HG02571 (cell line): ENCODE data around the gene GGACT.
"Not testable (repeated sequence)": the region's sequence is repeated elsewhere in the genome, so short reads cannot be mapped to it uniquely, and the experiment has no call there.

ENCODE experiments used
- ATAC-seq: cut with Tn5 transposase; IDR thresholded peaks from one replicate; pipeline ENCODE4 v1.9.1; 2021; ENCODE audit warnings: mild to moderate bottlenecking, moderate library complexity; ENCODE audit not compliant: unreplicated experiment

Gene GGACT

DNA sequence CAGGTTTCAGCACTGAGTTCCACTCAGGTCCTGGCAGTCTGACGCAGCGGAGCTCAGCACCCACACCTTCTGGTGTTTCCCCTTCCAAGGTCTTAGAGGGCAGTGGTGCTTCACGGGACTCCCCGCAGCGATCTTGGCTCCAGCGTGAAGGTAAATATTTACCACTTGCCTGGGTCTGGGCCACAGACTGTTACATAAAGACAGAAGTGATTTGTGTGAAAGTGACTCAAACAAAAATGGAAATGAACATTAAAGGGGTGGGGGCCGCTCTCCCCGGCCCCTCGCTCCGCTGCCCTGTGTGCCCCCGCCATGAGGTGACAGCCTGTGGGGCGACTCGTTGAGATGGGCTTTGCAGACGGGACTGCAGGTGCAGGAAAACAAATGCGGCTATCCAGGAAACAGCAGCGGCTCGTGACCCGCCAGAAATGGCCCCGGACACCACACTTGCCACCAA is 55.0 kb downstream of the GGACT start:
- ATAC-seq: no peak

DNA sequence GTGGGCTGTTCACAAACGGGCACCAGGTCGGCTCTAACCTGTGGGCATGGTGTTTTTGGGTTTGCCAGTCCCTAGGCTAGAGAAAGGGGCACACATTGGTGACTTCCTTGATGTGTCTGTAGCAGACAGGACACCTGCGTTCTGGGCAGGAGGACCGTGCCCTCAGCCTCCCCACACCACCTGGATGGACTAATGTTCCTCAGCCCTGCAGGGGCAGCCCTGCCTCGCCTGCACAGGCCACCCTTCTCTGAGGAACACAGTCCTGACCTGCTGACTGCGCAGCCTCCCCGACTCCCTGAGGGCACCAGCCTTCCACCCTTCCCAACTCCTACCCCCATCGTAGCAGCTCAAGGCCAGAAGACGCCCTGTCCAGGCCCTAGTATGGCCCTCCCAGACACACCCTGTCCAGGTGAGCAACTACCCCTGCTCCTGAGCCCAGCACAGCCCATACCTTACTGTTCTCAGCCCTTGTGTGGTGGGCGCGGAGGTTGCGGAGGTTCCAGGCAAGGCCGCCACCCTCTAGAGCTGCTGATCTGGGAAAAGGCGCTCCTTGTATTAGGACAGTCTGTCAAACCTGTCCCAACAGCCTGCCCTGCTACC is 55.7 kb downstream of the GGACT start:
- ATAC-seq: no peak

DNA sequence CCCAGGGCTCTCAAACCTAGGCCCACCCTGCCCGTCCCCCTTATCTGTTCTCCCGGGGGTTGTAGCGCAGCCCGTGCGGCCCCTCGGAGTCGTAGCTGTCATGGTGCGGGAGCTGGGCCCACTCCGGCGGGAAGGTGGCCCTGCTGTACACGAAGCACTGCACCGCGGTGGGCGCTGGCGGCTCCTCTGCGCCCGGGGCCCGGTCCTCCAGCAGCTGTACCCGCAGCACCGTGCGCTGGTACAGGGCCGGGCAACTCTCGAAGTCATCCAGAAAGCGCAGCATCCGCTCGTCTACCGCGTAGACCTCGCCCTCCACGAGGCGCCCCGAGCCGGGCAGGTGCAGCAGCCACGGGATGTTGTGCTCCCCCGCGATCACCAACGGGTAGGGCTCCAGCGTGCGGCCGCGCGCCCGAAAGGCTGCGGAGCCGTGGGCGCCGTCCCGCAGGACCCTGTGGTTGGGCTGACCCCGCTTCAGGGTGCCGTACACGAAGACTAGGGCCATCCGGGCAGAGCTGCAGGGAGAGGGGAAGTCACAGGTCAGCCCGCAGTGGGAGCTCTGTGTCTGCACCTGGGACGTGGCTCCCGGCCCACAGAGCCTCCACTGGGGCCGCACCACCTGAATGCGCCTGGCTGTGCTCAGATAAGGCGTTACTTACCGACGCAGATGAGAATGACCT is 56.4 kb downstream of the GGACT start:
- ATAC-seq: no peak

DNA sequence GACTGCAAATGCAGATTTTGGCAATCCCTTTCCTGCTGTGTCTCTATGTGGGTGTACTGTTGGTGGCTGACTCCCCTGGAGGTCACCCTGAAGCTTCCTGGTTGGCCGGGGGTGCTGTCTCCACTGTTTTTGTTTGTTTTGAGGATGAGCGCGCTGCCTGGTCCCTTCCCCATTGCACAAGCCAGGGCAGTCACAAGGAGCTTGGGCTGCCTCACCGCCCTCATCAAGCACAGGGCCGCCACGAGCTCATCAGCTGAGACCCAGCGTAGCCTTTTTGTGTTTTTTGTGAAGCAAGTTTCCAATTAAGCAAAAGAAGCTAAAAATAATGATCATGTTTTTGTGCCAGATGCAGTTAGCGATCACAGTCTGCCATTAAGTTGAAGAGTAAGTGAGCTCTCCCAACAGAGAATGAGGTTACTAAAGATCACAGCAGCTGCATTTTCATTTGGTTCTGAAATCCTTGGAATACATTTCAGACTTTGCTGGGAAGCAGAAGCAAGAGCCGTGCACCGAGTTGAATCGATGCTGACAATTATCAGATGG is 57.8 kb downstream of the GGACT start:
- ATAC-seq: no peak

DNA sequence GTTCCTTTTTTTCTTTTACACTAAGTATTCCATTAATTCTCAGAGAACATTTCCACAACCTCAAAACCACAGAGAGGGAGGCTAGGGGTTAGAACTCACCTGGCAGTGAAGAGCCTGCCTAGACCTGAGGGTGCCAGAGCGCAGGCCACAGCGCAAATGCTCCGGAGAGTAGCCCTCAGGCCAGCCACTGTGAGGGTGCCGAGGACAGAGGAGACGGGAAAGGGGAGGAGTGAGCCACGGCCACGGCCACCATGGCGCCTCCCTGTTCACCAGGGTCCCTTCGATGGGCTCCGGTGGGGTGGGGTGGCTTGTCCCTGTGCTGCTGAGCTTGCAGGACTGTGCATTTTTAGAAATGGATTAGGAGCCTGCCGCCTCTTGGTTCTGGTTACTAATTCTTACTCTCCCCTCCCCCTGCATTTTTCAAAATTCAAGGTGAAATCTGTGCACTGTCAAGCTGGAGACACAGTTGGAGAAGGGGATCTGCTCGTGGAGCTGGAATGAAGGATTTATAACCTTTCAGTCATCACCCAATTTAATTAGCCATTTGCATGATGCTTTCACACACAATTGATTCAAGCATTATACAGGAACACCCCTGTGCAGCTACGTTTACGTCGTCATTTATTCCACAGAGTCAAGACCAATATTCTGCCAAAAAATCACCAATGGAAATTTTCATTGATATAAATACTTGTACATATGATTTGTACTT is 58.8 kb downstream of the GGACT start:
- no peak for ATAC-seq

DNA sequence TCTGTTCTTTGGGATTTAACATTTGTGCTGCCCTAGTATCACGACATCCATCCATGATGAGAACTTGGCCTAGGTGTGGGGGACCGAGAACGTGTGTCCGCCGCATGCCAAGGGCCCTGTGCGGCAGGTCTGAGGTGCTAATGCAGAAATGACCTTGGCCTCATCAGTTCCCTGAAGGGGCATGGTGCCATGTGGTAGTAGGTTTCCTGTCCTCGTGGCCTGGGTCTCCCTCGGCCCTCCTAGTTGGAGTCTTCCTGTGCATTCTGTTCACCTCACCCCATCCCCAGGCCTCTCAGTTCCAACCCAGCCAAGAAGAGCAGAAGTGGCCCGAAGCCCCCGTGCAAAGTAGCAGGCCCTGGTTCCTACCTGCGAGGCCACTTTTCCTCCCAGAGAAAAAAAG is 59.8 kb downstream of the GGACT start:
- ATAC-seq: no peak

DNA sequence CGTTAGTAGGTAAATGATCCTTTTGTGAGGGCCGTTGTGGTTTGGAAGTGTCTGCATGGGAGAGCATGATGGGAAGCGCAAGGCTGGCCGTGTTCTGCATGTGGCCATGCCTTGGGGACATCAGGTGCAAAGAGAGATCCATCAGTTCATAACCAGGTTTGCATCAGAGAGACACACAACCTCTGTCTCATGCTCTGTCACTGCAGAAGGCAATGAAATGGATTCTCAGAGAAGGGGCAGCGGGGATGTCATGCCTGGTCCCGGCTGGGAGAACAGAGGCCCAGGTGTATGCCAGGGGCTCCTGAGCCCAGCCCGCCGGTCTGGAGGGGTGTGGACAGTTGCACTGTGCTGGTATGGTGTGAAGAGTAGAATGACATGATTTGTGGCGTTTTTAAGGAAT is 60.2 kb downstream of the GGACT start:
- ATAC-seq: no peak

DNA sequence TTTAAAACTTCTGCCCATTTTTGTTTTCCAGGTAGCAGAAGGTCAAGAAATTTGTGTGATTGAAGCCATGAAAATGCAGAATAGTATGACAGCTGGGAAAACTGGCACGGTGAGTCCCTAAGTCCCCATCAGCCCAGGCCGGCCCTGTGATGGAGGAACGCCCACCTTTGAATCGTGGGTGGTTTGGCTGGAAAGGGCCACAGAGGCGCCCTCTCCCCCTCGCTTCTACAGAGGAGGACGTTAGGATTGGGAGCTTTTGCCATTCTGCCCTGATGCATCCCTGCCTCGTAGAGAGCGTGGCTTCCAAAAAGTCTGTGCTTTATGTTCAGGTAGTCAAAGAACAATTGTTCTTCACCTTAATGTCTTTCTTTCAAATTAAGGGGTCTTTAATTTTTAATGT is 60.9 kb downstream of the GGACT start:
- no peak for ATAC-seq

DNA sequence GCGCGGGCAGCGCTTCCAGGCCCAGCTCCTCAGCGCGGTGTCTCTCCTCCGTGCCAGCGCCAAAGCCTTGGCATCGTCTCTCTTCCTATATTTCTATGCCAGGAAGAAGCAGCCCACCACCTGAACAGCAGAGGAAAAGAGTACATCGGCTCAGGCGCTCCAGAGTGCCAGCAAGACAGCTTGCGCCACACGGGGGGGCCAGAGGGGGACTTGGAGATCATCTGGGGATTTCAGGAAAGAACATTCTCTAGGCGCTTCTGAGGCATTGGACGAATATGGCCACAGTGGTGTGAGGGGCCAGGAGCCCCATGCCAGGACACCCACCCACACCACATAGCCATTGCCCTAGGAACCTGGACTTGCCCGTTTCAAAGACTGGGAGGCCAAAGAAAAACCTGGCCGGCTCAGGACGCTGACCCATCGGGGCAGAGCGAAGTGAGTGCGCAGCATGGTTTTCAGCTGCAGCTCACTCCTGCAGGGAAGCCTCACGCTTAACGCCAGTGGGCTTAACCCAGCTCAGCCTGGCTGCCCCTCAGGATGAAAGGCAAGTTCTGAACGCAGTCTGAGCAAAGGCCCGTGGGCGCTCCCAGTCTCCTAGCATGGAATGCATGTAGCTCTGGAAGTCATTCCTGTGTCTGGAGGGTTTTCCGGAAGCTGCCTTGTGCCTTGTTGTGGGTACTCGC is 62.1 kb downstream of the GGACT start:
- ATAC-seq: no peak

DNA sequence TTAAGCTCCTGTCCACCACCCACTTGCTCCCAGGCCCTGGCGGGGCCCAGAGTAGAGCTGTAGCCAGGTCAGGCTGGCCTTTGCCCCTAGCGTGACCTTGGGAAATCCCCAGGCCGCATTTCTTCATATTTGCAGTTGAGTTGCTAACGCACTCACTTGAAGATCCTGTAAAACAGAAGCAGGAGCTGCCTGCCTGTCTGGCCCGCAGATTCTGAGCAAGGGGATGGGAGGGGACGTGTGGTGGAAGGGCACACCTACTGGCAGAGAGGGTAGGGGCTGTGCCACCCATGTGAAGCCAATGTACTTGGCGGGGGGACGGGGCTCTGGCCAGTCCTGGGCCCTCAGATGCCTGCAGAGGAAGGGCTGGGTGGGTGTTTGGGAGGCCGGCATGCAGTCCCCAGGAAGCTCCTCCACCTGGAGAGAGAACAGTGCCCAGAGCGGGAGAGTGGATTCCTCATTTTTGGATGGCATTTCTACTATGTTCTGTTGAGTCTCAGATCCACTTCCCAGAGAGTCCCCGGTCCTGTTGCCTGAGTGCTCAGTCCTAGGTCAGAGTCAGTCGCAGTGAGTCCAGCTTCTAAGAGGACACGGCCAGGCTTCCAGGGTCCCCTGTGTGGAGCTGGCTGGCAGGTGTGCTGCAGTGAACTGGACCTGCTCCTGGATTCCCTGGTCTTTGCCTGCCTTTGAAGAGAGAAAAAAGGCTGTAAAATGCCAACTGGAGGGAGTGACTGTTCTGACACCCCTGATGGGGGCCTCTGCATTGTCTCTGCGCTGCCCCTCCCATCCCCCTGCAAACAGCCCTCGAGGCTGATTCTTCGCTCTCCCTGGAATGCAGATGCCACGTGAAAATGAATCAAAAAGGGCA is 62.9 kb downstream of the GGACT start:
- ATAC-seq: no peak

DNA sequence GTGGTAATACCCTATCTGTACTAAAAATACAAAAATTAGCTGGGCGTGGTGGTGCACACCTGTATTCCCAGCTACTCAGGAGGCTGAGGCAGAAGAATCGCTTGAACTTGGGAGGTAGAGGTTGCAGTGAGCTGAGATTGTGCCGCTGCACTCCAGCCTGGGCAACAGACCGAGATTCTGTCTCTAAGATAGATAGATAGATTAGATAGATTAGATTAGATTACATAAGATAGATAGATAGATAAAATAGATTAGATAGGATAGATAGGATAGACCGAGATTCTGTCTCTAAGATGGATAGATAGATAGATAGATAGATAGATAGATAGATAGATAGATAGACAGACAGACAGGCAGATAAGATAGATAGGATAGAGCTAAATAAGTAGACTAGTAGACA is 63.9 kb downstream of the GGACT start:
- ATAC-seq: not testable (repeated sequence)

DNA sequence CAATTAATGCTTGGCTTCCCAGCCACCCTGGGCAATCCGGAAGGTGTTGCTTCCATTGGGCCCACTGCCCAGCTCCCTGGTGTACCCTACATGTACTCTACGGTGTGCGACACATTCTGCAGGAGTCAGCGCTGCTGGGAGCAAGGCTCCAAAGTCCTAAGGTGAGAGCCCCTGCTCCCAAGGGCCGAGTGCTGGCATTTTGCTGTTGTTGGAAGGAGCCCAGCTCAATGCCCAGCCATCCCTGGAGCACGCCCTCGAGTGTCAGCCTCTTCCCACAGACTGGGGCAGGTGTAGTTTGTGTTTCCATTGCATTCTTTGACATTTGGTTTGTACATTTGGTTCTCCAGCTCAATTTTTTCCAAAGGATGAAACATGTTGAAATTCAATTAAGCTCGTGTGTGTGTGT is 64.6 kb downstream of the GGACT start:
- no peak for ATAC-seq

DNA sequence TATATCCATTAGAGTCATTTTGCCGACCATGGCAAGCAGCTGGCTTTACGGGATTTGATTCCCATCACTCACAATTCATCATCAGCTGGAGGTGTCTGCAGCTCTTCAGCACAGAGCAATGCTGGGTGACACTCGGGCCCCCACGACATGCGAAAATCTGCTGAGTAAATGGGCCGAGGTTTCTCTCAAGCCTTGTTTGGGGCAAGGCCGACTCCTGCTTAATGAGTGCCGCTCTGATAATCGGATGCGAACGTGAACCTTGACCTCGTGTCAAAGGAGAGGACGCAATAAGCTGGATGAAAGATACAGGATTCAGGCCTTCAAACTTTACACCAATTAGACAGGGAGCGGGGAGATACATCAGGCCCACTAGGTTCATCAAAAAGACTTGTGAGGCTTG is 65.2 kb downstream of the GGACT start:
- ATAC-seq: no peak

DNA sequence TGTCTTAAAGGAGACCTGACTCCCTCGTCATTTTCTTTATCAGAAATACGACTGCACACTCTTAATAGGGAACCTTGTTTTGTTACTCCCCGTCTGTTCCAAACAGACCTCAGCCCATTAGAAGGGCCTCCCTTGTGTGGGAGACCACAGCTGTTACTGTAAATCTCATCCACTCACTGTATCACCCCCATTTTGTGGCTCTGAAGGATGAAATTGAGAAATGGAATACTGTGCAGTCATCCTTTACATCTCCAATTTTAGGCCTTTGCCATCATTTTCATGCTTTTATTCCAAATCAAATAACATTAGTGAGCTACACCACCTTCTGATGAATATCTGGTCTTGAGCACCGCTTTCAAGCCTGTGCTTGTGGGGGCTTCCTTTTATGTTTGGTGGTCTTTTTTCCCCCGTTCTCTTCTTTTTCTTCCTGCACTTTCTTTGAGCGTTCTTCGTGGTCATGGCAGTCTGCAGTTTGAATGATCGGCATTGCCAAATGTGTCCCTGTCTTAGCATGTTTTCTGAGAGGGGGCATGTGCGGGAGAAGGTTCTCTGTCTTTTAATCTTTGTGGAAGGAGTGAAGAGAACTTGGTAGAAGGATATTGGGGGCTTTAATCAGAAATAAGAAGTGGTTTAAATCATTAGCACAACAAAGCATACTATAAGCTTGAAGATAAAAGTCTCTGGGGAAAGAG is 65.8 kb downstream of the GGACT start:
- no peak for ATAC-seq

DNA sequence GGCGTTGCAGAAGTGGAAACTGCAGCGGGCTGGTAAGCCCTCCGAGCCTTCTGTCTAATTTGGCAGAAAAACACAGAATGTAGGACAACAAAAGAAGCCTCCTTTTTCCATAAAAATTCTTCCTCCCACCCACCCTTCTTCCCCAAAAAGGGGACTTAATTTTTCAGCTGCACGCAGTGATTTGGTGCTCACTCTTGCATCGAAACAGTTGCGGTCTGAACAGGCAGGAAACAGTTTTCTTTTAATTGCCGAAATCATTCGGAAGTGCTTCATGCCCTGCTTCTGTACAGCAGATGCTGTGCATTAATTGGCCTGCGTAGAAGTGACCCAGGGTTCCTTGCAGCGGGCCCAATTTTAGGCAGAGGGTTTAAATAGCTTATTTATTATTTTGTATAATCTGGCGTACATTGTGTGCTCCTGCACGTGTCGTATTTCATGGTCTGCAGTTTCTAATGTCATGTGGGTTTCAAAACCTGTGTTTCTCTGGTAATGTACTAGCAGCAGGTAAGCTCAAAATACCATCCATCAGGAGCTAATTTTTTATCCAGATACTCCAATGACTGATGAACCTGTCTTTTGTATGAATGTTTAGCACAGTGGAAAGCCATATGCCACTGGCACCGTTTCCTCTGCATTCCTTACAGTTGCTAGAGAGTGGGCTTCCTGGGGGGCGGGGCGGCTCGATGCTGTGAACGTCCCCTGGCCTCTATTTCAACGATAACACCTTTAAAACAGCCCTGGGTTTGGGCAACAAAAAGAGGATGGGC is 66.6 kb downstream of the GGACT start:
- no peak for ATAC-seq

DNA sequence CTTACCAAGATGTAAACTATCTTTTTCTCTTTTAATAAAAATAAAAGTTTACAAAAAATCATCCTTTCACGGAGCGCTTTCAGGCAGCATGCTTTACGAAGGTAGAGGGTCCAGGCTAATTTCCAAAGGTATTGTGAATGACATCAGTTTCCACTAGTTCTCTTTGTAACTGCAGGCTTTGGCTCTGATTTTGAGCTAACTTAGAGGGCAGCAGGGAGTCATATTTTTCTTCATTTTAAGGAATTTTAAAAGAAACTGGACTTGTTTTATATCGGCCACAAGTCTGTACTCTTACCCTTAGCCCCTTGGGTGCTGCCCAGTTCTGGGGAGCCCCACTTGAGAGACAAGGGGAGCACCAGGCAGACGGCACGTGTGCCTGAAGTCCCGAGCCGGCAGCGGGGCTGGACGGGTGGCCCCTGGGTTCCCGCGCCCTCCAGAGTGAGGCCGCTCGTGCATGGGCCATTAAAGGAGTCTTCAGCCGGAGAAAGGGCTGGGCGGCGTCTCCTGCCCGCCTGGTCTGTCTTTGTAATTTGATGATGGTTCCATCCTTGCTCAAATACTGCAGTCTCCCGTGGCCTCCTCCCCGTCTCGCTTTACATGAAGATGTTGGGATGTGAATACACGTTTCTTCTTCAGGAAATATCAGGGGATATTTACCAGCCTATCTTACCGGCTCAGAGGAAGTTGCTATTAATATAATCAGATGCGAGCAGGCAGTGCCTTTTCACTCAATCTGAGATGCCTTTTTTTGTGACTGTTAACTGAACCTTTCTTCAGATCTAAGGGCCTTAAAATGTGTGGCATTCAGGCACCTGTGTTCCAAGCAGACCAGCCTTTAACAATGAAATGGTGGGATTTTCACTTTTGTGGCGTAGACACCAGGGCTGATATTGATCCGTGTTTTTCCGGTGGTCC is 67.4 kb downstream of the GGACT start:
- ATAC-seq: no peak

DNA sequence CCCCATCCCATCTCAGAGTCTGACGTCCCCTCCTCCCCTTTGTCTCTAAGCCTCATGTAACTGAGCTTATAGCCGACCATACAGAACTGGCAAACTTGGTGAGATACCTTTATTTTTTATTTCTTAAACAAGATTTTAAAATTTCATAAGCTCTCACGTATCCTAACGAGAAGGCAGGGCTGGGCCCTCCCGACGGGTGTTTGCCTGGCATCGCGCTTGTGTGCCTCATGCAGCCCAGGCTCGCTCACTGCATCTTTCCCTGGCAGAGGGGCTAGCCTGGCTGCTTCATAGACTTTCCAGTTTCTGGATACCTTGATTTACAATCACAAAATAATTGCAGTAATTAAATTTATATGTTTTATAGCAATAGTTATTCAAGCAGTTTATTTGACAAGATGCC is 69.0 kb downstream of the GGACT start:
- ATAC-seq: no peak

DNA sequence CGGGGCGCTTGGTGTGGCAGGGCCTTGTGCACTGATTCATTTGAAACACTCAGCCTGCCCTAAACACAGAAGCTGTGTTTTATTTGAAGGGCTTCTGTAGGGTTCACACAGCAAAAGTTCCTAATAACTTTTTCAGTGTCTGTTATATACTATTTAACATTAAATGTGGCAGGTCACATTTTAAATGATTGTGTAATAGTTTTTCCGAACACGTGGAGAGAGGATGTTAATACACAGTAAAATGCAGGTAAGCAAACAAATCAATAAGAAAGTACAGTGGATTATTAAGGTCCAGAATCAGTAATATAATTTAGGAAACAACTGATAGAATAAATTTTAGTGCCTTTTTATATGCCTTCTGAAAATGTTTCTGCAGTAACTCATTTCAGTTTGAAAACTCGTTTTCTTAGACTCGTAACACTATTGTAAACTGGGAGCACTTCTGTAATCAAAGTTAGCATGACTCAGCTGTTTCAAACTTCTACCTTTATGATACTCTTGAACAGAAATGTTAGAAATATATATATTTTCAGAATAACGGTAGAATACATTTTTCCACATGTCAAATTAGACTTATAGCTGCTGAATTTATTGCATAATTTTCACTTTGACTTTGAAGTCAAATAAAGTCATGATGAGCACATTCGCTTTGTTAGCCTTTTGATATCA is 70.1 kb downstream of the GGACT start:
- no peak for ATAC-seq
